ENCODE results near the gene HOXC11.

DNA sequence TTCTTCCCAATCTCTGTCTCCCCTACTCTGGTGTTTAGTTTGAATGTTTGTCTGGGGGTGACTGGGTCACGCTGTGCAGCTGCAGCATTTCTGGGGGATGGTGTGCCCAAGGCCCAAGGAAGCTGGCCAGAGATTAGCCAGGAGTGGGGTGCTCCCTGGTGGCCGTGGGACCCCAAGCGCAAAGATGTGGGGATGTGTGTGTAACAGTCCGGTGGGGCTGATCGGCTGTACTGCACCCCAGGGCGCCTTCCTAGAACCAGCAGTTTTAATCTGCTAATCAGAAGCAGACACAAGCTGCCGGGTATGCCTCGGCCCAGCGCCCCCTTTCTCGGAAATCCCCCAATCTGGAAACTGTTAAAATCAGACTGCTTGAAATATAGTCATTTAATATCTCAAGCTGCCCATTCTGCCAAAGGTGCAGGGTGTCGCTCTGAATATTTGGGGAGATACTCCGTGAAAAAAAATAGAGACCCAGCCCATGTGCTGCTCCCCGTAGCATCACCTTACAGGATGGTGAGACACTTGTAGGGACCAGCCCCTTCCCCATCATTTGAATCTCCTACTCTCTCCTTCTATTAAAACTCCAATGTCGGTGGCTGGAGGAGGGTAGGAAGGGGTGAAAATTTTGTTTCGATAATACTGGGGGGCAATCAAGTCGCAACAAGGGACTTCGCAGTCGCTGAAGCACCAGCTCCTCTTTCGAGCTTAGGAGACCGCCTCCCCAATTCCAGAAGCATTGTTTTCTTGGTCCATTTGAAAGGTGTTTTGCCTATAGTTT lies 31.3 kb downstream of the HOXC11 start:
- TF ChIP-seq POLR2A (IDR thresholded peaks at IDR 0.05; ENCODE audit: low read length) (no peak), GATA1 (IDR thresholded peaks at IDR 0.05; ENCODE audit: low read depth, low read length) (no peak)

Data from erythroblast (primary cell).